K562 (cell line): ENCODE results near the gene ZDHHC1. TPM values are rescaled to one million over a fixed set of nuclear protein-coding genes. Genes with fewer than 3 reads are reported as not detected.

ENCODE experiments used
- ATAC-seq: fragments of 200-7000 bp; cut with Tn5 transposase; 3 replicates; pipeline ENCODE4 v1.9.1; 2020; ENCODE audit warnings: moderate library complexity
- BruUV-seq: library from RNA; stranded (reverse); fragments of 400-500 nt; replicated peaks from 2 replicates; lab custom pipeline; 2021; lab: Mats Ljungman, UMichigan
- CTCF ChIA-PET: fragments of 300-600 bp; formaldehyde crosslinking; extraction: SDS; loops from one replicate; lab custom pipeline; 2021; ENCODE audit warnings: low intra/inter-chr PET ratio; lab: Yijun Ruan, JAX
- POLR2A ChIA-PET: fragments of 300-600, 350-650 bp; sonication (Branson Sonifier 250); formaldehyde crosslinking; extraction: SDS; loops from one replicate; lab custom pipeline; 2021; ENCODE audit warnings: antibody characterized with exemption, inconsistent platforms; lab: Yijun Ruan, JAX
- DNase-seq, 4 experiments: peaks; one replicate each; pipeline versions ENCODE4 v3.0.0 to v3.0.0-alpha.2; 2011 to 2018; ENCODE audit warnings: low spot score in 3 of 4, mixed read lengths in 3 of 4; ENCODE audit errors: extremely low read depth in 1 of 4
- FAIRE-seq: peaks from 2 replicates; lab custom pipeline; 2011; peaks lifted over from hg19 to GRCh38; lab: Jason Lieb, UNC
- H2AFZ ChIP-seq: 2 replicates; pipeline ENCODE4 v1.6.0; 2011; ENCODE audit warnings: low read depth, low read length, control low read depth, inconsistent platforms
- H3K27ac ChIP-seq: fragments of 200-600 bp; 3 replicates; pipeline ENCODE4 v1.8.0; 2011; ENCODE audit warnings: low read depth, mild to moderate bottlenecking, control low read depth, inconsistent platforms, low read length, moderate library complexity, mixed read lengths; ENCODE audit errors: extremely low read depth
- H3K27me3 ChIP-seq, 2 experiments: fragments of 300-600 bp in 1 of 2; 2 replicates in 1 of 2; 3 replicates in 1 of 2; pipeline versions ENCODE4 v1.6.0 to v1.8.0; 2011; ENCODE audit warnings: inconsistent platforms in 2 of 2, low read length in 2 of 2, mild to moderate bottlenecking in 1 of 2, mixed read lengths in 1 of 2, moderate library complexity in 1 of 2; ENCODE audit not compliant: control insufficient read depth in 2 of 2, insufficient read depth in 2 of 2
- H3K36me3 ChIP-seq: fragments of 300-600 bp; 3 replicates; pipeline ENCODE4 v1.8.0; 2011; ENCODE audit warnings: mild to moderate bottlenecking, low read length, inconsistent platforms; ENCODE audit not compliant: control insufficient read depth, insufficient read depth
- H3K4me1 ChIP-seq, 2 experiments: fragments of 200-600 bp in 1 of 2; replicated peaks in 1 of 2; 2 replicates in 1 of 2; 3 replicates in 1 of 2; pipeline versions ENCODE4 v1.5.1 to v1.8.0; 2011; ENCODE audit warnings: inconsistent platforms in 2 of 2, low read length in 2 of 2, mild to moderate bottlenecking in 1 of 2, mixed read lengths in 1 of 2, moderate library complexity in 1 of 2; ENCODE audit not compliant: control insufficient read depth in 2 of 2, insufficient read depth in 2 of 2
- H3K4me2 ChIP-seq: 2 replicates; pipeline ENCODE4 v1.6.1; 2011; ENCODE audit warnings: low read length, control low read depth, inconsistent platforms, mixed read lengths; ENCODE audit not compliant: insufficient read depth
- H3K4me3 ChIP-seq: fragments of 200-600 bp; sonication (generic), shearing (Covaris generic); 2 replicates; pipeline ENCODE4 v1.5.1; 2016; ENCODE audit warnings: control low read depth, inconsistent platforms
- H3K79me2 ChIP-seq: fragments of 200-600 bp; 3 replicates; pipeline ENCODE4 v1.8.0; 2011; ENCODE audit warnings: low read length, inconsistent platforms; ENCODE audit not compliant: control insufficient read depth, insufficient read depth
- H3K9ac ChIP-seq, 2 experiments: 2 replicates each; pipeline versions ENCODE4 v1.6.0 to v1.6.1; 2011; ENCODE audit warnings: low read depth in 2 of 2, low read length in 2 of 2, control low read depth in 1 of 2, inconsistent platforms in 1 of 2, mild to moderate bottlenecking in 1 of 2, mixed read lengths in 1 of 2; ENCODE audit not compliant: insufficient read depth in 1 of 2
- H3K9me1 ChIP-seq: one replicate; pipeline ENCODE4 v1.6.0; 2011; ENCODE audit warnings: inconsistent platforms, mild to moderate bottlenecking, low read length, moderate library complexity; ENCODE audit not compliant: control insufficient read depth, insufficient read depth
- H3K9me3 ChIP-seq: replicated peaks from 2 replicates; pipeline ENCODE4 v1.5.1; 2011; ENCODE audit warnings: low read depth, low read length, inconsistent platforms; ENCODE audit not compliant: control insufficient read depth, insufficient read depth
- H4K20me1 ChIP-seq: replicated peaks from 2 replicates; pipeline ENCODE4 v1.6.1; 2011; ENCODE audit warnings: low read length, inconsistent platforms, mixed read lengths; ENCODE audit not compliant: control insufficient read depth, insufficient read depth
- AFF4 ChIP-seq: sonication (generic); formaldehyde crosslinking; IDR thresholded peaks from 2 replicates; pipeline ENCODE4 v1.8.0; 2023; ENCODE audit warnings: mild to moderate bottlenecking, missing genetic modification reagents
- CREB3 ChIP-seq: fragments of 450-650 bp; conservative IDR thresholded peaks from 2 replicates; pipeline ENCODE4 v1.6.1; 2016; ENCODE audit warnings: missing genetic modification characterization, low read depth, mild to moderate bottlenecking, missing compliant biosample characterization, moderate library complexity
- E2F6 ChIP-seq, 2 experiments: IDR thresholded peaks; 2 replicates each; pipeline ENCODE4 v1.6.1; 2011; ENCODE audit warnings: borderline replicate concordance in 1 of 2, control low read depth in 1 of 2, low read depth in 1 of 2, low read length in 1 of 2, mild to moderate bottlenecking in 1 of 2, mixed read lengths in 1 of 2, moderate library complexity in 1 of 2; ENCODE audit not compliant: insufficient read depth in 1 of 2, insufficient read length in 1 of 2, poor library complexity in 1 of 2, severe bottlenecking in 1 of 2; ENCODE audit errors: extremely low read depth in 1 of 2
- MAX ChIP-seq: sonication (generic); formaldehyde crosslinking; IDR thresholded peaks from 2 replicates; pipeline ENCODE4 v1.9.0; 2022; ENCODE audit warnings: mild to moderate bottlenecking, missing genetic modification reagents
- NFIX ChIP-seq: fragments of 250-450 bp; sonication (Bioruptor Pico); IDR thresholded peaks from 2 replicates; pipeline ENCODE4 v1.4.0; 2020; ENCODE audit warnings: low read depth, mild to moderate bottlenecking, moderate library complexity
- ZNF408 ChIP-seq: fragments of 250-450 bp; sonication (Bioruptor Pico); IDR thresholded peaks from 2 replicates; pipeline ENCODE4 v1.4.0; 2020; ENCODE audit warnings: low read depth, mild to moderate bottlenecking, moderate library complexity
- WGBS: fragments of 100-300 bp; shearing (Covaris generic); methylation state at CpG from one replicate; pipeline ENCODE4 v1.1.6; 2016; ENCODE audit warnings: low coverage, mixed read lengths; ENCODE audit not compliant: insufficient coverage; ENCODE audit errors: missing lambda C conversion rate; 5-methylcytosine and 5-hydroxymethylcytosine counted together
- in situ Hi-C: fragments of 300-500 bp; cut with MboI; formaldehyde crosslinking; loops from 4 replicates; pipeline ENCODE4 v1.15.0; 2018; ENCODE audit warnings: inconsistent platforms, mixed read lengths
- intact Hi-C: fragments of 100-400 bp; cut with micrococcal nuclease; formaldehyde crosslinking; loops from 2 replicates; pipeline ENCODE4 v1.14.2; 2022
- polyA plus RNA-seq, 8 experiments: library from polyadenylated mRNA; depleted of rRNA in 4 of 8; stranded (reverse) in 5 of 8; unstranded in 3 of 8; fragments of >200 nt; fragmentation: Nextera tagmentation in 2 of 8; fragmentation: Illumina TruSeq in 1 of 8; extraction: Ambion mirVana in 2 of 8; extraction: Trizol in 1 of 8; gene quantifications; 2 replicates each; pipeline versions ENCODE4 v1.2.1 to v1.2.3, GENCODE V29; 2011 to 2014; ENCODE audit warnings: inconsistent platforms in 1 of 8, missing spikeins in 1 of 8
- total RNA-seq, 7 experiments: library from RNA; depleted of rRNA in 6 of 7; stranded (reverse); fragments of >200 nt in 6 of 7; fragmentation: Illumina TruSeq in 2 of 7; extraction: Trizol in 2 of 7; gene quantifications; 2 replicates each; pipeline versions ENCODE4 v1.2.1 to v1.2.3, GENCODE V29; 2011 to 2021; ENCODE audit warnings: low replicate concordance in 1 of 7

The ZDHHC1 gene
- total and polyA plus RNA-seq, 9 of the 15 experiments (the other 6 are each of a cell fraction or from before 2014, with no cell fraction given), result 0.06 to 0.77 (median 0.25) TPM; not detected in 4

GRCh38 chr16:67403976-67404555 lies 12.2 kb downstream of the ZDHHC1 start:
- Histone ChIP-seq H3K4me2 (no peak overlapping the region), H3K27ac (no peak overlapping the region), H3K9me3 (no peaks in the 10 kb centered on the region), H2AFZ (no peak overlapping the region), H3K9me1 (no peaks in the 10 kb centered on the region), H3K4me3 (no peak overlapping the region), H3K9ac (peak overlapping the region in 1 of 2 experiments; percentile 20; a peak in 1 of 4 replicates), H3K4me1 (peaks cover 0 to 27% of the 10 kb centered on the region in 2 experiments; a peak in 2 of 5 replicates), H4K20me1 (0 out of 2 replicates have a peak, but pooled peaks cover 4% of the 10 kb centered on the region), H3K79me2 (no peaks in the 10 kb centered on the region), H3K27me3 (peaks cover 15 to 47% of the 10 kb centered on the region in 2 experiments), H3K36me3 (no peaks in the 10 kb centered on the region)
- DNase-seq (peak in 2 of 4 experiments; percentile 38), FAIRE-seq (no peak), ATAC-seq (no peak)
- CTCF ChIA-PET, result no interaction called here
- intact Hi-C loops (loop anchor here (10.0 kb wide), 1 partner anchor 389 kb away; no protein-coding TSS in a partner anchor), in situ Hi-C loops (loop anchor here (25.0 kb wide), 1 partner anchor 442 kb away; the partner anchor contains the start of gene CES3)
- TF ChIP-seq CREB3 (no peak), NFIX (CRISPR knock-in tag) (no peak), AFF4 (CRISPR knock-in tag) (no peak), ZNF408 (CRISPR knock-in tag) (no peak), MAX (peak; percentile 54), E2F6 (IDR thresholded peaks at IDR 0.05; ENCODE audit: borderline replicate concordance in 1 of 2, extremely low read depth in 1 of 2, insufficient read depth in 1 of 2, insufficient read length in 1 of 2, low read depth in 1 of 2, low read length in 1 of 2, poor library complexity in 1 of 2, severe bottlenecking in 1 of 2) (peak in 1 of 2 experiments; percentile 18)
- POLR2A ChIA-PET, result interaction anchor here (0.6 kb wide), 1 partner anchor 1709 kb away, joined by 3 read pairs; no protein-coding TSS in a partner anchor
- BruUV-seq, result no TSS peak
- WGBS, result 51% methylated on average over 8 of the region's 12 CpGs
